Kidney epithelial cell (primary cell): Measurements from ENCODE around the gene GPR151. TPM values are rescaled to one million over a fixed set of nuclear protein-coding genes. Genes with fewer than 3 reads are reported as not detected.

Source experiments
- DNase-seq: peaks from one replicate; pipeline ENCODE4 v3.0.0-alpha.2; 2010; ENCODE audit warnings: low read depth
- H3K27me3 ChIP-seq: 2 replicates; pipeline ENCODE4 v1.6.0; 2011; ENCODE audit warnings: low read length; ENCODE audit not compliant: control insufficient read depth, insufficient read depth
- H3K36me3 ChIP-seq: 2 replicates; pipeline ENCODE4 v1.5.1; 2011; ENCODE audit warnings: low read length; ENCODE audit not compliant: control insufficient read depth, insufficient read depth
- H3K4me3 ChIP-seq: 2 replicates; pipeline ENCODE4 v1.5.1; 2011; ENCODE audit warnings: low read depth, mild to moderate bottlenecking, control low read depth, low read length
- CTCF ChIP-seq: IDR thresholded peaks from 2 replicates; pipeline ENCODE4 v1.5.1; 2011; ENCODE audit warnings: mild to moderate bottlenecking, moderate library complexity, low read length, control low read depth, inconsistent platforms; ENCODE audit not compliant: insufficient read depth, poor library complexity, severe bottlenecking
- total RNA-seq: library from RNA; depleted of rRNA; stranded (reverse); fragments of >200 nt; gene quantifications from 2 replicates; pipeline ENCODE4 v1.2.3, GENCODE V29; 2015

GPR151 gene
- total RNA-seq, 1 donor from 2014 or later, result not detected

- Histone ChIP-seq H3K4me3 (no peak overlapping the region), H3K27me3 (no peaks in the 10 kb centered on the region), H3K36me3 (no peaks in the 10 kb centered on the region)
- DNase-seq, result no peak
- TF ChIP-seq CTCF, result no peak
These were observed 24.4 kb upstream of the GPR151 start for GRCh38 chr5:146540414-146540813.

- no peak for TF ChIP-seq CTCF
- Histone ChIP-seq H3K36me3 (no peaks in the 10 kb centered on the region), H3K4me3 (no peak overlapping the region), H3K27me3 (no peaks in the 10 kb centered on the region)
- no peak for DNase-seq
These were observed 24.0 kb upstream of the GPR151 start for GRCh38 chr5:146539973-146540372.

GRCh38 chr5:146538432-146538831 lies 22.4 kb upstream of the GPR151 start:
- no peak for DNase-seq
- Histone ChIP-seq H3K4me3 (no peak overlapping the region), H3K36me3 (no peaks in the 10 kb centered on the region), H3K27me3 (no peaks in the 10 kb centered on the region)
- TF ChIP-seq CTCF, result no peak

GRCh38 chr5:146533882-146534281 lies 17.9 kb upstream of the GPR151 start:
- no peaks in the 10 kb centered on the region for H3K27me3 ChIP-seq
- no peak for TF ChIP-seq CTCF

GRCh38 chr5:146533260-146533857 lies 17.4 kb upstream of the GPR151 start:
- Histone ChIP-seq H3K36me3 (no peaks in the 10 kb centered on the region), H3K4me3 (no peak overlapping the region), H3K27me3 (no peaks in the 10 kb centered on the region)
- DNase-seq, result peak; percentile 14
- peak; percentile 83 for TF ChIP-seq CTCF

More at GRCh38 chr5:146533882-146534281, 17.9 kb upstream of the GPR151 start:
- no peak for DNase-seq
- Histone ChIP-seq H3K4me3 (no peak overlapping the region), H3K36me3 (no peaks in the 10 kb centered on the region)

- TF ChIP-seq CTCF, result no peak
- no peak for DNase-seq
These were observed 14.0 kb upstream of the GPR151 start for GRCh38 chr5:146529984-146530383.

More at GRCh38 chr5:146529984-146530383, 14.0 kb upstream of the GPR151 start:
- no peaks in the 10 kb centered on the region for H3K27me3 ChIP-seq
- H3K36me3 ChIP-seq, result no peaks in the 10 kb centered on the region
- H3K4me3 ChIP-seq, result no peak overlapping the region
